Urothelium cell line (cell line): ENCODE results near the gene PWP2.
"Not testable (repeated sequence)": the region's sequence is repeated elsewhere in the genome, so short reads cannot be mapped to it uniquely, and the experiment has no call there.

ENCODE experiments used
- DNase-seq: peaks from one replicate; pipeline ENCODE4 v3.0.0; 2011; ENCODE audit warnings: low spot score, mixed read lengths
- FAIRE-seq: peaks from 2 replicates; lab custom pipeline; 2011; peaks lifted over from hg19 to GRCh38; lab: Jason Lieb, UNC

The PWP2 gene

GRCh38 chr21:44127827-44128226 is 20.6 kb downstream of the PWP2 start:
- DNase-seq, FAIRE-seq: not testable (repeated sequence)

- FAIRE-seq, DNase-seq: not testable (repeated sequence)
Observed at GRCh38 chr21:44133715-44134057, 26.5 kb downstream of the PWP2 start.

- DNase-seq, FAIRE-seq: not testable (repeated sequence)
Observed at GRCh38 chr21:44134732-44135131, 27.5 kb downstream of the PWP2 start.

- DNase-seq: not testable (repeated sequence)
- peak; percentile 87 for FAIRE-seq
Observed at GRCh38 chr21:44138039-44138438, 30.8 kb downstream of the PWP2 start.

- DNase-seq, FAIRE-seq: not testable (repeated sequence)
Observed at GRCh38 chr21:44139787-44140551, 32.8 kb downstream of the PWP2 start.

- not testable (repeated sequence) for FAIRE-seq, DNase-seq
Observed at GRCh38 chr21:44140552-44140932, 33.3 kb downstream of the PWP2 start.

GRCh38 chr21:44142470-44142869 is 35.3 kb downstream of the PWP2 start:
- not testable (repeated sequence) for FAIRE-seq

GRCh38 chr21:44143380-44143779 is 36.2 kb downstream of the PWP2 start:
- not testable (repeated sequence) for FAIRE-seq

More at GRCh38 chr21:44142470-44142869, 35.3 kb downstream of the PWP2 start:
- DNase-seq: not testable (repeated sequence)

GRCh38 chr21:44143996-44144395 is 36.8 kb downstream of the PWP2 start:
- not testable (repeated sequence) for DNase-seq

More at GRCh38 chr21:44143380-44143779, 36.2 kb downstream of the PWP2 start:
- not testable (repeated sequence) for DNase-seq

GRCh38 chr21:44144784-44145602 is 37.8 kb downstream of the PWP2 start:
- not testable (repeated sequence) for DNase-seq, FAIRE-seq

More at GRCh38 chr21:44143996-44144395, 36.8 kb downstream of the PWP2 start:
- not testable (repeated sequence) for FAIRE-seq

- not testable (repeated sequence) for FAIRE-seq, DNase-seq
Observed at GRCh38 chr21:44145616-44146015, 38.4 kb downstream of the PWP2 start.

- not testable (repeated sequence) for DNase-seq, FAIRE-seq
Observed at GRCh38 chr21:44147108-44147507, 39.9 kb downstream of the PWP2 start.

- not testable (repeated sequence) for FAIRE-seq, DNase-seq
Observed at GRCh38 chr21:44150255-44150654, 43.1 kb downstream of the PWP2 start.

GRCh38 chr21:44153214-44153888 is 46.2 kb downstream of the PWP2 start:
- not testable (repeated sequence) for DNase-seq, FAIRE-seq

GRCh38 chr21:44153889-44154228 is 46.7 kb downstream of the PWP2 start:
- FAIRE-seq: not testable (repeated sequence)

GRCh38 chr21:44154816-44155230 is 47.6 kb downstream of the PWP2 start:
- not testable (repeated sequence) for DNase-seq, FAIRE-seq

More at GRCh38 chr21:44153889-44154228, 46.7 kb downstream of the PWP2 start:
- not testable (repeated sequence) for DNase-seq

GRCh38 chr21:44155231-44155993 is 48.2 kb downstream of the PWP2 start:
- not testable (repeated sequence) for FAIRE-seq, DNase-seq

GRCh38 chr21:44155994-44156380 is 48.8 kb downstream of the PWP2 start:
- FAIRE-seq: not testable (repeated sequence)

GRCh38 chr21:44157439-44158081 is 50.4 kb downstream of the PWP2 start:
- not testable (repeated sequence) for DNase-seq, FAIRE-seq

More at GRCh38 chr21:44155994-44156380, 48.8 kb downstream of the PWP2 start:
- not testable (repeated sequence) for DNase-seq
